ENCODE data around the gene SYNE1.

DNA sequence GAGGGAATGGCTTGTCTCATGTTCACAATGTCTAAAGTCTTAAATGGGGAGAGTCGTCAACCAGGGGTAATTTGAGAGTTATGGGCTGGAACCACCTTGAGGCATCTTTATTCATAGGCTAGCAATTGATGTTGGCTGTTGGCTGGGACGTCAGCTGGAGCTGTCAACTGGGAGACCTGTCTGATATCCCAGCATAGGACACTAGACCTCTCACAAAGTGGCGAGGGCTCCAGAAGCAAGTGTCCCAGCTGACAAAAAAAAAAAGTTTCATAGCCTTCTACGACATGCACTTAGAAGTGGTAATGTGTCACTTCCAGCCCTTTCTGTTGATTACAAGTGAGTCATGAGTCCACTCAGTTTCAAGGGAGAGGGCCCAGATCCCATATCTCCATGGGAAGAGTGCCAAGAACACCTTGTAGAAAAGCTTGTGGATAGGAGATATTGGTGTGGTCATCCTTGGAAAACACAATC is 551.7 kb downstream of the SYNE1 start:
- TF ChIP-seq POLR2AphosphoS5 (IDR thresholded peaks at IDR 0.05; ENCODE audit: low read depth): no peak
- TF ChIP-seq, protein P1, sequence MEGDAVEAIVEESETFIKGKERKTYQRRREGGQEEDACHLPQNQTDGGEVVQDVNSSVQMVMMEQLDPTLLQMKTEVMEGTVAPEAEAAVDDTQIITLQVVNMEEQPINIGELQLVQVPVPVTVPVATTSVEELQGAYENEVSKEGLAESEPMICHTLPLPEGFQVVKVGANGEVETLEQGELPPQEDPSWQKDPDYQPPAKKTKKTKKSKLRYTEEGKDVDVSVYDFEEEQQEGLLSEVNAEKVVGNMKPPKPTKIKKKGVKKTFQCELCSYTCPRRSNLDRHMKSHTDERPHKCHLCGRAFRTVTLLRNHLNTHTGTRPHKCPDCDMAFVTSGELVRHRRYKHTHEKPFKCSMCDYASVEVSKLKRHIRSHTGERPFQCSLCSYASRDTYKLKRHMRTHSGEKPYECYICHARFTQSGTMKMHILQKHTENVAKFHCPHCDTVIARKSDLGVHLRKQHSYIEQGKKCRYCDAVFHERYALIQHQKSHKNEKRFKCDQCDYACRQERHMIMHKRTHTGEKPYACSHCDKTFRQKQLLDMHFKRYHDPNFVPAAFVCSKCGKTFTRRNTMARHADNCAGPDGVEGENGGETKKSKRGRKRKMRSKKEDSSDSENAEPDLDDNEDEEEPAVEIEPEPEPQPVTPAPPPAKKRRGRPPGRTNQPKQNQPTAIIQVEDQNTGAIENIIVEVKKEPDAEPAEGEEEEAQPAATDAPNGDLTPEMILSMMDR (IDR thresholded peaks at IDR 0.05; ENCODE audit: insufficient read depth, low read length): no peak
- TF ChIP-seq, protein P2, sequence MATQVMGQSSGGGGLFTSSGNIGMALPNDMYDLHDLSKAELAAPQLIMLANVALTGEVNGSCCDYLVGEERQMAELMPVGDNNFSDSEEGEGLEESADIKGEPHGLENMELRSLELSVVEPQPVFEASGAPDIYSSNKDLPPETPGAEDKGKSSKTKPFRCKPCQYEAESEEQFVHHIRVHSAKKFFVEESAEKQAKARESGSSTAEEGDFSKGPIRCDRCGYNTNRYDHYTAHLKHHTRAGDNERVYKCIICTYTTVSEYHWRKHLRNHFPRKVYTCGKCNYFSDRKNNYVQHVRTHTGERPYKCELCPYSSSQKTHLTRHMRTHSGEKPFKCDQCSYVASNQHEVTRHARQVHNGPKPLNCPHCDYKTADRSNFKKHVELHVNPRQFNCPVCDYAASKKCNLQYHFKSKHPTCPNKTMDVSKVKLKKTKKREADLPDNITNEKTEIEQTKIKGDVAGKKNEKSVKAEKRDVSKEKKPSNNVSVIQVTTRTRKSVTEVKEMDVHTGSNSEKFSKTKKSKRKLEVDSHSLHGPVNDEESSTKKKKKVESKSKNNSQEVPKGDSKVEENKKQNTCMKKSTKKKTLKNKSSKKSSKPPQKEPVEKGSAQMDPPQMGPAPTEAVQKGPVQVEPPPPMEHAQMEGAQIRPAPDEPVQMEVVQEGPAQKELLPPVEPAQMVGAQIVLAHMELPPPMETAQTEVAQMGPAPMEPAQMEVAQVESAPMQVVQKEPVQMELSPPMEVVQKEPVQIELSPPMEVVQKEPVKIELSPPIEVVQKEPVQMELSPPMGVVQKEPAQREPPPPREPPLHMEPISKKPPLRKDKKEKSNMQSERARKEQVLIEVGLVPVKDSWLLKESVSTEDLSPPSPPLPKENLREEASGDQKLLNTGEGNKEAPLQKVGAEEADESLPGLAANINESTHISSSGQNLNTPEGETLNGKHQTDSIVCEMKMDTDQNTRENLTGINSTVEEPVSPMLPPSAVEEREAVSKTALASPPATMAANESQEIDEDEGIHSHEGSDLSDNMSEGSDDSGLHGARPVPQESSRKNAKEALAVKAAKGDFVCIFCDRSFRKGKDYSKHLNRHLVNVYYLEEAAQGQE (IDR thresholded peaks at IDR 0.05; ENCODE audit: insufficient replicate concordance, low read depth): no peak

Data from HL-60 (cell line).